GM12878 (cell line): ENCODE data around the gene MVP. TPM values are rescaled to one million over a fixed set of nuclear protein-coding genes. Genes with fewer than 3 reads are reported as not detected.

Source experiments
- BCLAF1 ChIP-seq: fragments of 450-650 bp; IDR thresholded peaks from 2 replicates; pipeline ENCODE4 v1.6.1; 2017; ENCODE audit warnings: antibody characterized with exemption, mild to moderate bottlenecking, moderate library complexity
- CHD4 ChIP-seq: fragments of 200-600 bp; sonication (generic); IDR thresholded peaks from 2 replicates; pipeline ENCODE4 v1.6.1; 2016; ENCODE audit warnings: mild to moderate bottlenecking
- IKZF1 ChIP-seq: fragments of 450-650 bp; conservative IDR thresholded peaks from 2 replicates; pipeline ENCODE4 v1.6.1; 2017; ENCODE audit warnings: antibody characterized with exemption, mild to moderate bottlenecking
- MYB ChIP-seq: fragments of 150-350 bp; IDR thresholded peaks from 2 replicates; pipeline ENCODE4 v1.6.1; 2014; ENCODE audit warnings: mild to moderate bottlenecking, low read depth, low read length, borderline replicate concordance
- REST ChIP-seq: IDR thresholded peaks from 2 replicates; pipeline ENCODE4 v1.6.1; 2012; ENCODE audit warnings: mild to moderate bottlenecking, low read depth, low read length
- SREBF1 ChIP-seq: IDR thresholded peaks from 2 replicates; pipeline ENCODE4 v1.6.1; 2012; ENCODE audit warnings: mild to moderate bottlenecking, low read length
- SREBF2 ChIP-seq: IDR thresholded peaks from 2 replicates; pipeline ENCODE4 v1.6.1; 2012; ENCODE audit warnings: mild to moderate bottlenecking, low read length
- ZNF274 ChIP-seq: IDR thresholded peaks from one replicate; pipeline ENCODE4 v1.8.0; 2011; ENCODE audit not compliant: insufficient read length, insufficient read depth
- polyA plus RNA-seq, 11 experiments: library from polyadenylated mRNA; depleted of rRNA in 4 of 11; unstranded in 6 of 11; stranded (reverse) in 5 of 11; fragments of >200 nt; fragmentation: Nextera tagmentation in 4 of 11; fragmentation: Illumina TruSeq in 1 of 11; extraction: Ambion mirVana in 4 of 11; extraction: Trizol in 1 of 11; gene quantifications; 1 replicate in 1 of 11; 2 replicates in 10 of 11; pipeline versions ENCODE4 v1.2.1 to v1.2.3, GENCODE V29; 2011 to 2016; ENCODE audit warnings: inconsistent platforms in 2 of 11, missing spikeins in 2 of 11, low read depth in 1 of 11
- total RNA-seq, 4 experiments: library from RNA; depleted of rRNA in 3 of 4; stranded (reverse); fragments of >200 nt in 3 of 4; fragmentation: Illumina TruSeq in 1 of 4; extraction: Trizol in 1 of 4; gene quantifications; 2 replicates each; pipeline versions ENCODE4 v1.2.1 to v1.2.3, GENCODE V29; 2013 to 2021

Gene MVP
- total and polyA plus RNA-seq, 10 of the 15 experiments (the other 5 are each of a cell fraction or from before 2014, with no cell fraction given): 0.98 to 74.2 (median 54.7) TPM

- no peak for TF ChIP-seq BCLAF1
- no peak for TF ChIP-seq MYB
- no peak for TF ChIP-seq ZNF274
- no peak for TF ChIP-seq SREBF1
- TF ChIP-seq CHD4: no peak
- no peak for TF ChIP-seq IKZF1
- no peak for TF ChIP-seq SREBF2
- TF ChIP-seq REST: no peak
Observed at GRCh38 chr16:29837841-29838240, 17.6 kb downstream of the MVP start (continued).
